COLO668 (cell line): Measurements from ENCODE around the gene VSTM2B.
"Not testable (repeated sequence)": the region's sequence is repeated elsewhere in the genome, so short reads cannot be mapped to it uniquely, and the experiment has no call there.

Experiments
- DNase-seq: peaks from one replicate; lab custom pipeline; 2025; ENCODE audit not compliant: unreplicated experiment; lab: John Stamatoyannopoulos, UW

The VSTM2B gene

DNA sequence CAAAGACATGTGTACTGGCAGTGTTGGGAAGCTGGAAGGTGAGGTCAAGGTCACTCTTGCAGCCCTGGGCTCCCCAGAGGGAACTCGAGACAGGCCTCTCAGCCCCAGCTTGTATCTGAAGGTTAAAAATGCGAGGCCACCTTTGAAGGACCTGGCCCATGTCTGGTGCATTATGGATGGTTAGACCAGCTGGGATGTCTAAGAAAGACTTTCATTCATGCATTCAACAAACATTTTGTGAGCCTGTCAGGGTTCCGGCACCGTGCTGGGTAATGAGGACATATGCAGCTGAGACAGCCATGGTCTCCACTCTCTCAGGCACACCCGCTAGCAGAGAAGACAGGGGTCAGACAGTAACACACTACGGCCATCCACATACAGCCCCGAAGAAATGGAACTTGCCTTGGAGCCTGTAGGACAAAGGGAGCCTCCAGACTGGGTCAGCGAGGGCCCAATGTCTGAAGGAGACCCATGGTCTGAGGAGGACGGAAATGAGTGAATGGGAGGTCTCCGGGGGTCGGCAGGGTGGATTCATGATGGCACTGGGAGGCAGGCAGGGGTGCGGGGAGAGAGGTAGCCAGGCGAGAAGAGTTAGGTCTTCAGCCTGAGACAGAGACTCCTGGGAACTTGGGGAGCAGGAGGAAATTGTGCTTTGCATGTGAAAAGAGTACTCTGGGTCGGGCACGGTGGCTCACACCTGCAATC is 19.0 kb downstream of the VSTM2B start:
- DNase-seq, result no peak

DNA sequence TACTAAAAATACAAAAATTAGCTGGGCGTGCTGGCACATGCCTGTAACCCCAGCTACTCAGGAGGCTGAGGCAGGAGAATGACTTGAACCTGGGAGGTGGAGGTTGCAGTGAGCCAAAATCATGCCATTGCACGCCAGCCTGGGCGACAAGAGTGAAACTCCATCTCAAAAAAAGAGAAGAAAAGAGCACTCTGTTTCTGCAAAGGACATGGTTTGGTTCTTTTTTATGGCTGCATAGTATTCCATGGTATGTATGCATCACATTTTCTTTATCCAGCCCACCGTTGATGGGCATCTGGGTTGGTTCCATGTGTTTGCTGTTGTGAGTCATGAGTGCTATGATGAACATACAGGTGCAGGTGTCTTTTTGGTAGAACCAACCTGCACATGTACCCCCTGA is 19.7 kb downstream of the VSTM2B start:
- not testable (repeated sequence) for DNase-seq

DNA sequence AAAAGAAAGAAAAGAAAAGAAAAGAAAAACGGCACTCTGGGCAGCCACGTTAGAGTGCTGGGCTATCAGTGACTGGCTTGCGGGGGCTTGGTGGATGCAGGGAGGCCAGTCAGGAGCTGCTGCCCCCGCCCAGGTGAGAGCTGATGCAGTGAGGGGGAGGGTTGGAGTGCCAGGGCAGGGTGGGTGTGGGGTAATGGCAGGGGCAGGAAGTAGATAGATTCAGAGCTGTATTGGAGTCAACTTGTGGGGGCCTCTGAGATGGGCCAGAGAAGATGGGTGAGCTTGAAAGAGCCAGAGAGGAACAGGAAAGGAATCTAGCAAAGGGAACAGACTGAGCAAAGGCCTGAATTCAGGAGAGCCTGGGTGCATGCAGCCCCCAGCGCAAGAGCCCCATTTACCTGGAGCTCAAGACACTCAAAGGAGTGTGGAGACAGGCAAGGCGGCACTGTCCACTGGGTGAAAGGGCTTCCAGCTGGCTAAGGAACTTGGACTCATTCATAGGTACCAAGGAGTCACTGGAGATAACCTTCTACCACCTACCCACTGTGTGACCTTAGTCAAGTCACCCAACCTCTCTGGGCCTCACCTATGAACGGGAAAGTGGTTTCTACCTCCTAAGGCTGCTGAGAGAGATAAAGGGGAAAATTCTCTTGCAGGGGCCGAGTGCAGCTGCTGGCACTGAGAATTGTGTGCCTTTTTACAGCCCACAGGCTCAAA is 20.2 kb downstream of the VSTM2B start:
- DNase-seq, result no peak

DNA sequence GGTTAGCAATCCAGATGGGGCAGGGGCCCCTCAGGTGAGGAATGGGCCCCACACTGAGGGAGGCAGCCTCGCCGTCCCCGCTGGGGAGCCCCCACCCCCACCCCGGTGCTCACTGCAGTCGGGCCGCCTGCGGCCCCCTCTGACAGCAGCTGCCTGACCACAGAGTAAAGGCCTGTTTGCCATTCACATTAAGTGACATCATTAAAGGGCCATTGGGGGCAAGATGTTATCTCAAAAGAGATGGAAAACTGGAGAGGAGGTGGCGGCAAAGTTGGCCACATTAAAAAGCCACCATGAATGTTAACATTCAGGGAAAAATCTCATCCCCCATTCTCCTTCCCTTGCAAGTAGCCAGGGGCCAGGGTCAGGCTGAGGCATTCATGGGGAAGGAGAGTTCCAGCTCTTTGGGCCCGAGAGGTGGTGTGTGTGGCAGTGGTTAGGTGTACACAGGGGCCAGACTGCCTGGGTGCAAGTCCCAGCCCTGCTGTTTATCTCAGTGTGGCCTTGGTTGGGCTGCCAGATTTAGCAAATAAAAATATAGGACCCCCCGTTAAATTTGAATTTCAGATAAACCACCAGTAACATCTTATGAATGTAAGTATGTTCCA is 20.9 kb downstream of the VSTM2B start:
- DNase-seq, result no peak

DNA sequence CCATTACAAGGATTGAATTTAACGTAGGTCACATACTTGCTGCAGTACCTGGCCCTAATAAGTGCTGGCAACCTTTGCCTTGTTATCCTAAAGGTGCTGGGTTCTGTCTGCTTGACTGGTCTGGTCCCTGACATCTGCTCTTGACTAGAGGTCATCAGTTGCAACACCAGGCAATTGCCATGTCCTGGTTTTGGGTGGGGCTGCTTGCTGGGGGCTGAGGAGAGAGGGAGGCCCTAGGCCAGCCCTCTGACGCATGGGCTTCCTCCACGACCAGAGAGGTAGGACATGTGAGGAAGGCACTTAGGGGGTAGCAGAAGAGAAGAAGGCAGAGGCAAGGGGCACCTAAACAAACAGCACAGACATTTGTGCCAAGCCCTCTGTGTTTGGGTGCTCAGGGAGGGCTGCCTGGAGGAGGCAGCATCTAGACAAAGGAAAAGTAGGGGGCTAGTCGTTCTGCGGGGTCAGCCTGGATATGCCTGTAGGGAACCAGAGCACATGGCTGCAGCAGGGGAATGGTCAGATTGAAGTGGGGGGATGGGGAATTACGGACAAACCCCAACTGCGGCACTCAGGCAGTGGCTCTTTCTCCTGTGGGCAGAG is 21.7 kb downstream of the VSTM2B start:
- DNase-seq, result no peak

DNA sequence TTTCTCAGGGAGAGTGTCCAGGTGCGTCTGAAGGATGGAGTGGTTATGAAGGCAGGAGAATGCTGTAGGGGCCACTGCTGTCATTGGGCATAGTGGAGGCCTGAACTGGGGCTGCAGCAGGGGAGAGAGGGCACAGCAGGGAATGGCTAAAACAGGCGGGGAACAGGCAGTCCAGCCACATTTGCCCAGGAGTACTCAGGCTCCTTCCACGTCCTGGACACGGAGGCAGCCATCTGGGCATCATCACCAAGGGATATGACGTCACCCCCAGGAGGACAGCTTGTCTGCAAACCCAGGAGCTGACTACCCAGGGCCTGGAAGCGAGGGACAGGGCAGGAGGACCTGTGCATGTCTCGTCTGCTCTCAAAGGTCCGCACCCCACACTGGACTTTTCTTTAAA is 22.2 kb downstream of the VSTM2B start:
- no peak for DNase-seq

DNA sequence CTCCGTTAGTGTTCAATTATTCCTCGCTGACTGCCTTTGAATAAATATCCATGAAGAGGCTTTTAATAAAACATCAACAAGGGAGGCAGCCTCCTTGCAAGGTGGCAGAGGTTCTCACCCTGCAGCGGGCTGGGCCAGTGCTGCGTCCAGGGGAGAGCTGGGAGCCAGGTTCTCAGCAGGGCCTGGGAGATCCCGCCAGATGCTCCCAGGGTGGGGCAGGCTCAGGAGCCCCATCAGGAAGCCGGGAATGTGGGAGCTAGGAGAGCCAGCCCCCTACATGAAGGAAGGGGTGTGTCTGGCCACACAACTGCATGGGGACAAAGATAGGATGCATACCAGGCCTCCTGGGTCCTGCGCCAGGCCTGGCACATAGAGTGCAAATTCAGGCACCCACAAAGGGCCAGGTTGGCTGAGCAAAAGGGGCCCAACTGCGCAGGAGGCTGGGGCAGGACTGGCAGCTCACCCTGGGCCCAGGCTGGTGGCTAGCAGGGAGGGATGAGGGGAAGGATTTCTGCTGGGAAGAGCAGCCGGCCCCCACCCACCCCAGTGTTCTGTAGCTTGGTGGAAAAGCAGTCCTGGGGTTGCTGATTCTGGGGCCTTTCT is 22.8 kb downstream of the VSTM2B start:
- no peak for DNase-seq

DNA sequence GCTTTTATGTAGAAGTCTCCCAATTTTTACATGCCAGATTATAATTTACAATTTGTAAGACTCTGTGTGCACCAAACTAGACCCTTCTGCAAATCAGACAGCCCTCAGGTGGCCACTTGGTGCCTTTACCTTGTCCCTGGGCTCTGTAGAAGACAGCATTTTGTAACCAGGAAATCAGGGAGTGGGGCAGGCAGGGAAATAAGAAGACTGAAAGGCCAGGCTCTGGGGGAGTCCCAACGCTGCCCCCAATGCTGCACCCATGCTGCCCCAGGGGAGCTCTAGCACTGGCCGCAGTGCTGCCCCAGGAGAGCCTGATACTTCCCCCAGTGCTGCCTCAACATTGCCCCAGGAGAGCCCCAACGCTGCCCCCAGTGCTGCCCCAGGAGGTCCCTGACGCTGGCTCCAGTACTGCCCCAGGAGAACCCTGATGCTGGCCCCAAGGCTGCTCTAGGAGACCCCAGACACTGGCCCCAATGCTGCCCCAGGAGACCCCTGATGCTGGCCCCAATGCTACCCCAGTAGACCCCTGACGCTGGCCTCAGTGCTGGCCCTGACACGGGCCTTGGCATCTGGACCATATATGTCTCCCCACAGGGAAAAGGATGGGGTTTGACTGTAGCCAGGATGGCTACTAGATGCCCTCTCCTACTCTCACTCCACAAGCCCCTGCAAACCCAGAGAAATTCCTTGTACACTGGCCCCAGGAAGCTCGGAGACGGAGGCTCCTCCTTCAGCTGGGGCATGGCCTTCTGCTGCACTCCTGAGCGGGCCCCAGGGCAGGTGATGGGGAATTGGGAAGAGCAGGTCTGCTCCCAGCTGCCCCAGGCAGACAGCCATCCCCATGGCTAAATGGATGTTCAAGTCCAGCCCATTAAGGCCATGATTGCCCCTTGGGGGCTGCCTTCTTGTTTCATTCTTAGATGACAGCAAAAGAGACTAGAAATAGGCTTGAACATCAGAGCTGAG is 23.6 kb downstream of the VSTM2B start:
- DNase-seq, result no peak

DNA sequence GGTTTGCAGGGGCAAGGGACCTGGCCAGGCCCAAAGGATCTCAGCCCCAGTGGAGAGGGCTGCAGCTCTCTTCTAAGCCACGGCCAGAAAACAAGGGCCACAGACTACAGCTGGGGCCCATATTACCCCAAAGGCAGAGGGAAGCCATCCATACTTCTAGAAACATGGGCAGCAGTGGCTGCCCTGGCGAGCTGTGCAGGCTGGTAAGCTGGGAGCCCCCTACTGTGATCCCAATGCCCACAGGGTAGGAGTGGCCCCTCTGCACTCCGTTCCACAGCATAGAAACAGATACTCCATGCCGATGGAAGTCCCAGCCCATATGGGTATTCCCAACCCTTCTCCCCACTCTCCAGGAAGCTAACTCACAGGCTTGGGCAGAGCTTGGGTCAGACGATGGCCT is 25.1 kb downstream of the VSTM2B start:
- DNase-seq, result no peak

DNA sequence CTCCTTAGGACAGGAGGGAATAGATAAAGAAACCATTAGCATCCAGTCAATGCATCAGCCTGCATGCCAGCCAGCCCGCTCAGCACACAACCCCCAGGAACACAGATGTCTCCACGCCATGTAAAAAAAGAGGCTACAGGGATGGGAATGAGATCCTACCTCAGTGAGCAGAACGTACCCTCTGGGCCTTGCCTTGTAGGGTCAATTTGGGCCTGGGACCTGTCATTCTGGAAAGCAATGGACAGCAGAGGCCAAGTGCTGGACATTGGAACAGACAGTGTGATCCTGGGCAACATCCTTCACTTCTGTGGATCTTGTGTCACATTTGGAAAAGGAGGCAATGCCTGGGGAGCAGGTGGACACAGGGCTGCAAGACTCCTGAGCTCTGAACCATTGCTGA is 26.0 kb downstream of the VSTM2B start:
- DNase-seq, result no peak

DNA sequence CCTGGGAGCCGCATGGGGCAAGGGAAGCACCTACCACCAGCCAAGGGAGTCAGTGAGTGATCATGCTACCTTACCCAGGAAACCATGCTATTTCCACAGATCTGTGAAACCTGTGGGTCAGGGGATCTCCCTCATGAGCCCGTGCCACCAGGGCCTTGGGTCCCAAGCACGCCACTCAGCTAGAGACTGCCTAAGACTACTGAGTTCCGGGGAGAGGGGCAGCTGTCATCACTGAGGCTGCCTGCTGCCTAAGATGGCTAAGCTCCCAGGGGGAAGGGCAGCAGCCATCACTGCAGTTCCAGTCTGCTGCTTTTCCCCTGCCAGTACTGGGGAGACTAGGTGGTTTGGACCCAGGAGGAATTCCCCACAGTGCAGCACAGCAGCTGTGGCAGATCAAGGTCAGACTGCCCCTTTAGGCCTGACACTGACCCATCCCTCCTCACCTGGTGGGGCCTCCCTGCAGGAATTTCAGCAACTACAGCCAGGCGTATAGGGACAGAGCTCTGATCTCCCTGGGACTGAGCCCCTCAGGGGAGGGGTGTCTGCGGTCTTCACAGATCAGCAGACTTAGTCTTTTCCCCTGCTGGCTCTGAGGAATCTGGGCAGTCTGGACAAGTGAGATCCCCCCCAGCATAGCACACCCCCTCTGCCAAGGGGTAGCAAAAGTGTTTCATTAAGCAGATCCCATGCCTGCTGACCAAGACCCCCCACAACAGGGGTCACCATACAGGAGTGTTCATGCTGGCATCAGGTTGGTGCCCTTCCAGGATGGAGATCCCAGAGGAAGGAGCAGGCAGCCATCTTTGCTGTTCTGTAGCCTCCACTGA is 26.9 kb downstream of the VSTM2B start:
- DNase-seq, result no peak

DNA sequence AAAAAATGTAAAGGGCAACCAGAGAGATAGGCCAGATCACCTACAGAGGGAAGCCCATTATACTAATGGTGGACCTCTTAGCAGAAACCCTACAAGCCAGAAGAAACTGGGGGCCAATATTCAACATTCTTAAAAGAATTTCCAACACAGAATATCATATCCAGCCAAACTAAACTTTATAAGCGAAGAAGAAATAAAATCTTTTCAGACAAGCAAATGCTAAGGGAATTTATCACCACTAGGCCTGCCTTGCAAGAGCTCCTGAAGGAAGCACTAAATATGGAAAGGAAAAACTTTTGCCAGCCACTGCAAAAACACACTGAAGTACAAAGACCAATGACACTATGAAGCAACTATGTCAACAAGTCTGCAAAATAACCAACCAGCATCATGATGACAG is 28.4 kb downstream of the VSTM2B start:
- no peak for DNase-seq

DNA sequence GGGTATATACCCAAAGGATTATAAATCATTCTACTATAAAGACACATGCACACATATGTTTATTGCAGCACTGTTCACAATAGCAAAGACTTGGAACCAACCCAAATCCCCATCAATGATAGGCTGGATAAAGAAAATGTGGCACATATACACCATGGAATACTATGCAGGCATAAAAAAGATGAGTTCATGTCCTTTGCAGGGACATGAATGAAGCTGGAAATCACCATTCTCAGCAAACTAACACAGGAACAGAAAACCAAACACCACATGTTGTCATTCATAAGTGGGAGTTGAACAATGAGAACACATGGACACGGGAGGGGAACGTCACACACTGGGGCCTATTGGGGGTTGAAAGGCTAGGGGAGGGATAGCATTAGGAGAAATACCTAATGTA is 33.3 kb downstream of the VSTM2B start:
- not testable (repeated sequence) for DNase-seq

DNA sequence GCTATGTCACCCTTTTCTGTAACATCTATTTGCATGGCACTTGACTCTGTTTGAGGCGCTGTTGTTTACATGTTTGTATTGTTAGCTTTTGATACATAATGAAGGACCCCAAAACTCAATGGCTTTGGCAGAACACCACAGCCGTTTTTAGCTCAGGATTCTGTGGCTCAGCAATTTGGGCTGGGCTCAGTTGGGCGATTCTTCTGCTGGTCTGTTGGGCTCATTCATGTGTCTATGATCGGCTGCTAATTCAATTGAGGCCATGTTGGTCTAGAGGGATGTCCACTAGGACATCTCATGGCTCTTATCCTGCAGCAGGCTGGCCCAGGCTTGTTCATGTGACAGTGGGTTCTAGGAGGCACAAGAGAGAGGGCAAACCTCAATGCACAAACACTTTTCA is 33.9 kb downstream of the VSTM2B start:
- DNase-seq, result no peak

DNA sequence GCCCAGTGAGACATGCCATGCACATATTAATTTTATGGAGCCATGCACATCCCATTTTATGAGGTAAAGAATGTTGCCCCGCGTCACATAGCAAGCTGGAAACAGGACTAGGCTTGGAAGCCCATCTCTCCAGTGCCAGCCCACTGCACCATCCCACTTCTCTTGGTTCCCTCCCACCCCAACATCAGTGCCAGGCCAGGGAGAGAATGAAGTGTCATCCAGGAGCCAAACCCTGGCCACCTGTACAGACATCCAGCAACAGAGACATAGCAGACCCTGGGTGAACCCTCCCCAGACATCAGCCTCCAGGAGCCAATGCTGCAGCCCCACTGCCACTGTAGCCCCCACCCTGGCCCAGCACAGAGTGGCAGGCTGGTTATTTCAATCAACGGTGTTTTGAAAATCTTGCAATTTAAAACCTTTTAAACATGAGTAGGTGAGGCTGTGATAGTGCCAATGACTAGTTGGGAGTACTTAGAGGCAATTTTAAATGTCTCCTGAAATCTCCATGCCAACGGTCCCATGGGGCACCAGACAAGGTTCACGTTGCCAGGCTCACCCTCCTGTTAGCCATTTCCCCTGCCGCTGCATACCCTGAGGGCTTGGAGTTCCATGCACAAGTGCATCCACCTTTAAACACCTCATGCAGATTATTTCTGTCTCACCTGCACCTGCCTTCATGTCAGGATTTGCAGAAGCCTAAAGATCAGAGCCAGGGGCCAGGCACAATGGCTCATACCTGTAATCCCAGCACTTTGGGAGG is 34.7 kb downstream of the VSTM2B start:
- DNase-seq, result no peak

DNA sequence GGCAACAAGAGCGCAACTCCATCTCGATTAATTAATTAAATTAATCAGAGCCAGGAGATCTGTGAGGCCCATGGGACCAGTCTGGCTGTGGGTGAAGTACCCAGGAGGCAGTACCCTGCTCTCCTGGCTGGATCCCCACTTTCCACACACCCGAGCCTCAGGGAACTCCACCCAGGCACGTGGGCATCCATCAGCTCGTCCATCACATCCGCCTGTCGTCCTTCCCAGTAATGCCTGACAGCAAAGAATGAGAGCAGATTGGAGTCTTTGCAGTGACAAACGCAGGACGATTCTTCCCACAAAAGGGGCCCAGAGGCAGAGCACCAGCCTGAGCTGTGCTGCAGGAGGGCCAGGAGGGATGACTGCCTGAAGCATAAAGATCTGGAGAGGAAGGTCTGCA is 35.8 kb downstream of the VSTM2B start:
- DNase-seq, result no peak

DNA sequence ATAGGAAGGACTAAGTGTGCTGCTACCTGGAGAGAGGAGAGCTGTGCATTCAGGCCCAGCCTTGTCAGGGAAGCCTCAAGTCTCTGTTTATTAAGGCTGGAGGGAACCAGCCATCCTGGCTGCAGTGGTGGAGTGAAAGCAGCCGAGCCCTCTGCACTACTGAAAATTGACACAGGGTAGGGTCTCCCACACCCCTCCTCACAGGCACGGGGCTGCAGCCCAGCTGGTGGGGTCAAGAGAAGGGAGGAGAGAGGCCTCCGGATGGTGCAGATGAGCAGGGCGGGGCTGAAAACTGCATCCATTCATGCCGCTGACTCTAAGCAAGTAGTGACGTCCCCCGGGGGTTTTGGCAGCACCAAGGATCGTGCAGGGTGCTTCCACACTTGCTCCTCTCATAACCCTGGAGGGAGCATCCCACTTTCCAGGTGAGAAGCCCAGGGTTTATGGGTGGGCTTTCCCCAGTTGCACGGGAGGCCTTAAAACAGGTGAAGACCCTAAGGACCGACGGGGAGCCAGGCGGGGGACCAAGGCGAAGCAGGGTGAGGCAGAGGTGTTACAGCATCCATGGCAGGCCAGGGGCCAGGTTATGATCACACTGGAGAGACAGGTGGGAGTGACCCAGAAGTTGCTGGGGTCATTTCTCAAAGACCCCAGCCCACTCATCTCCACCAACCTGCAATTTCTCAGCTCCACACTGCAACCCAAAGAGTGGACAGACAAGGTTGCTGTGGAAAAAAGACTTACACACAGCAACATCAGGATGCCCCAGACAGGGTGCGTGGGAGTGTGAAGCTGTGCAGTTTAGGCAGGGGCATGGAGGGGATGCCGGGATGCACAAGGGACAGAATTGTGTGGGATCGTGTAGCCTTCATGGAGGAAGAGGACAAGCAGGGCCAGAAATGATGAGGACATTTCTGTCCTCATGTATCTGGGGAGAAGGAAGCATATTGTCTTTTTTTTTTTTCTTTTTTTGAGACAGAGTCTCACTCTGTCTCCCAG is 36.8 kb downstream of the VSTM2B start:
- no peak for DNase-seq
